T-cell (primary cell): ENCODE results near the gene PRR14. TPM values are rescaled to one million over a fixed set of nuclear protein-coding genes. Genes with fewer than 3 reads are reported as not detected.

Experiments used
- ATAC-seq, 4 experiments: fragments of 200-7000 bp in 3 of 4; fragments of 150-1000 bp in 1 of 4; cut with Tn5 transposase; replicated peaks in 1 of 4; 1 replicate in 3 of 4; 2 replicates in 1 of 4; pipeline ENCODE4 v1.10.0; 2021; ENCODE audit warnings: moderate library complexity in 3 of 4, mild to moderate bottlenecking in 2 of 4, moderate number of reproducible peaks in 1 of 4
- CTCF ChIA-PET, 2 donors: fragments of 300-600 bp; sonication (Branson Sonifier 250); formaldehyde crosslinking; loops; one replicate each; lab custom pipeline; 2022; ENCODE audit warnings: antibody characterized with exemption in 2 of 2; lab: Charles Lee
- POLR2A ChIA-PET, 2 donors: fragments of 300-600 bp; sonication (Branson Sonifier 250); formaldehyde crosslinking; loops; one replicate each; lab custom pipeline; 2022; ENCODE audit warnings: antibody characterized with exemption in 2 of 2; lab: Charles Lee
- DNase-seq, 35 experiments: peaks; one replicate each; pipeline versions ENCODE4 v3.0.0 to v3.0.0-alpha.2; 2013 to 2023
- H3K27ac ChIP-seq: one replicate; pipeline ENCODE4 v1.5.1; 2013; ENCODE audit warnings: low read length
- H3K27me3 ChIP-seq, 2 experiments: replicated peaks in 1 of 2; 1 replicate in 1 of 2; 2 replicates in 1 of 2; pipeline versions ENCODE4 v1.6.1 to v1.7.0; 2013; ENCODE audit warnings: low read length in 1 of 2, mixed read lengths in 1 of 2; ENCODE audit not compliant: control insufficient read depth in 2 of 2, insufficient read depth in 2 of 2; ENCODE audit errors: extremely low read depth in 1 of 2
- H3K36me3 ChIP-seq, 2 donors: 1 replicate in 1 of 2; 2 replicates in 1 of 2; pipeline versions ENCODE4 v1.6.1 to v1.7.0; 2013; ENCODE audit warnings: low read length in 1 of 2; ENCODE audit not compliant: control insufficient read depth in 2 of 2, insufficient read depth in 1 of 2; ENCODE audit errors: extremely low read depth in 1 of 2
- H3K4me1 ChIP-seq, 2 experiments: 1 replicate in 1 of 2; 2 replicates in 1 of 2; pipeline versions ENCODE4 v1.6.1 to v1.7.0; 2013; ENCODE audit warnings: low read length in 2 of 2, mixed read lengths in 1 of 2; ENCODE audit not compliant: insufficient read depth in 2 of 2, control insufficient read depth in 1 of 2; ENCODE audit errors: extremely low read depth in 1 of 2
- H3K4me3 ChIP-seq, 2 donors: 1 replicate in 1 of 2; 2 replicates in 1 of 2; pipeline versions ENCODE4 v1.5.1 to v1.7.0; 2013; ENCODE audit warnings: mild to moderate bottlenecking in 2 of 2, low read length in 1 of 2, moderate library complexity in 1 of 2; ENCODE audit not compliant: control insufficient read depth in 1 of 2; ENCODE audit errors: extremely low read depth in 1 of 2
- H3K9me3 ChIP-seq: 2 replicates; pipeline ENCODE4 v1.7.0; 2013
- H3K27ac Mint-ChIP-seq, 2 donors: one replicate each; pipeline ENCODE4 v1.8.0; 2020 to 2021; ENCODE audit warnings: mild to moderate bottlenecking in 2 of 2, mixed read lengths in 2 of 2
- H3K27me3 Mint-ChIP-seq, 2 donors: one replicate each; pipeline ENCODE4 v1.8.0; 2021 to 2022; ENCODE audit warnings: mixed read lengths in 2 of 2
- H3K36me3 Mint-ChIP-seq: one replicate; pipeline ENCODE4 v1.8.0; 2021; ENCODE audit warnings: mixed read lengths
- H3K4me1 Mint-ChIP-seq, 3 donors: one replicate each; pipeline ENCODE4 v1.8.0; 2020 to 2022; ENCODE audit warnings: mixed read lengths in 3 of 3, mild to moderate bottlenecking in 1 of 3
- H3K4me3 Mint-ChIP-seq, 3 donors: one replicate each; pipeline ENCODE4 v1.8.0; 2020 to 2022; ENCODE audit warnings: mild to moderate bottlenecking in 3 of 3, mixed read lengths in 3 of 3, moderate library complexity in 3 of 3
- H3K9me3 Mint-ChIP-seq, 3 donors: one replicate each; pipeline ENCODE4 v1.8.0; 2020 to 2022; ENCODE audit warnings: mixed read lengths in 3 of 3
- WGBS: methylation state at CpG from one replicate; pipeline ENCODE4 v1.1.5; 2013; ENCODE audit warnings: missing lambda C conversion rate; ENCODE audit not compliant: insufficient coverage; 5-methylcytosine and 5-hydroxymethylcytosine counted together
- total RNA-seq, 35 experiments: library from RNA in 6 of 35; stranded (reverse) in 6 of 35; fragments of 120-200 nt in 1 of 35; gene quantifications; one replicate each; pipeline versions ENCODE4 v1.2.1 to v1.2.4 and lab custom pipeline; 2013 to 2026

Gene PRR14
- total RNA-seq, 5 donors from 2014 or later (not counting 1 experiment from before 2014, with no cell fraction given), result 57.9 to 121 (median 89.6) TPM

DNA sequence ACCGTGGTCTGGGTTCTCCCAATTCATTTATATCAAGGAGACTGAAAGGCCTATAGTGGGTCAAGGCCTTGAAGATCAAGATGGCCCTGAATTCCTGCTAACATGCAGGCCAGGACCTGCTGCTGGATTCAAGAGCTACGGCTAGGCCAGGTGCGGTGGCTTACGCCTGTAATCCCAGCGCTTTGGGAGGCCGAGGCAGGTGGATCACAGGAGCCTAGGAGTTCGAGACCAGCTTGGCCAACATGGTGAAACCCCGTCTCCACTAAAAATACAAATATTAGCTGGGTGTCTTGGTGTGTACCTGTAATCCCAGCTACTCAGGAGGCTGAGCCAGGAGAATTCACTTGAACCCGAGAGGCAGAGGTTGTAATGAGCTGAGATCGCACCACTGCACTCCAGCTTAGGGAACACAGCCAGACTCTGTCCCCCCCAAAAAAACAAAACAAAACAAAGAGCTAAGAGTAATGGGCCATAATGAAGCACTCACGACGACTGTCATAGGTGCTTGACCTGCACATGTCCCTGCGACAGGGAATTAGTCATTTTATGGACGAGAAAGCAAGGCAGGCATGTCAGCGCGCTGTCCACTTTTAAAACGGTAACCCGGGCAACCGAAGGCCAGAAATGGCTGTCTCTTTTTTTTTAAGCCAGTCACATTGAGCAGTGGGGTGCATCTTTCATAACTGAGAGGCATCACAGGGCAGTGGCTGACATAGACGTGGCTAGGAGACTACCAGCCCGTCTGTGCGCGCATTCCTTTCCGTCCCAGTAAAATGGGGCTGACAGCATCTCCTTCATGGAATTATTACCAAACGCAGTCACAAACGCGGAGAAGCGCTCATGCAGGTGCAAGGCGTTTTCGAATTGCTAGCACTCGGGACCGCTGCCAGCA is 6.5 kb downstream of the PRR14 start:
- Mint-ChIP-seq H3K27me3 (no peaks in the 10 kb centered on the region), H3K4me1 (peaks cover 42 to 46% (median 45%) of the 10 kb centered on the region in 3 donors), H3K4me3 (peak overlapping the region; percentile 63 to 98 (median 71)), H3K9me3 (no peaks in the 10 kb centered on the region), H3K36me3 (peaks cover 37% of the 10 kb centered on the region), H3K27ac (peak overlapping the region; percentile 85 to 90)
- Histone ChIP-seq H3K4me1 (peaks cover 20 to 52% of the 10 kb centered on the region in 2 experiments), H3K36me3 (peaks cover 18 to 61% of the 10 kb centered on the region in 2 donors), H3K9me3 (no peaks in the 10 kb centered on the region), H3K27me3 (no peaks in the 10 kb centered on the region), H3K4me3 (peak overlapping the region; percentile 33 to 49), H3K27ac (peak overlapping the region; percentile 88)
- CTCF ChIA-PET, result interaction anchor here in 1 of 2 donors (0.6 kb wide), 1 partner anchor 31 kb away, joined by 5 read pairs; no protein-coding TSS in a partner anchor
- ATAC-seq (no peak), DNase-seq (no peak)
- POLR2A ChIA-PET, result interaction anchor here in 1 of 2 donors (0.6 kb wide), 1 partner anchor 208 kb away, joined by 5 read pairs; no protein-coding TSS in a partner anchor
- WGBS, result 35% methylated on average over 26 of the region's 32 CpGs

DNA sequence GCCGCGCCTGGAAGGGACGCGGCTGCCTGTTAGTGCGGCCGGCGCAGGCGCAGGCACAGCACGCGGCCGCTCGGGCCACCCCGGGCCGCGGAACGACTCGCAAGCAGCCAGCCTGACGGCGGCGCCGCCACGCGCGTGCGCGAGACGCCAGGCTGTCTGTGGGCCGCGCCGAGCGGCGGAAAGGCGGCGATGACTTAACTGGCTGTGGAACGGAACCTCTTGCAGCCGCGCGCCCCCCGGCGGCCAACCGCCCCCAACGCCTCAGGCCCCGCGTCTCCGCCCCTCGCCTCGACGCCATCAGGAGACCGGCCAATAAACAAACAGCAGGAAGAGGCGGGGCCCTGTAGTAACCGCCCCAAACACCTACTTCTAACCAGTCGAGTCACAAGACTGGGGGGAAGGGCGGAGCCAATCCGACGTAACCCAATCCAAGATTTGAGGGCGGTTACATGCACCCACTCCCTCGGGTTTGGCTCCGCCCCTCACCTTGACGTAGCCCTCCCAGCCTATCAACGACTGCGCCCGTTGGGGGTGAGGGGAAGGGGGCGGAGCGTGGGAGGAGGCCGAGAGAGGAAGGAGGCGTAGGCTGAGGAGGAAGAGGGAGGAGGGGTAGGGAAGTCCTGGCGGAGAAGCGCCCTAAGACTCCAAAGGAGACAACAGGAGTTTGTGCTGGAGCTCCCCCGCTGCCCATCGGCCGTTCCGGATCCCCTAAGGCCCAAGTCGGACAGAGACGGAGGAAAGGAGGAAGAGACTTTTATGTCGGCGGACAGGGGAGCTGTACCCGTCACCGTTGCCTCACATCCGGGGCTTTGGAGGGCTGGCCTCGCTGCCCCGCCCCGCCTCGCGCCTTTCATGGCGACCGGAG is 7.3 kb downstream of the PRR14 start, which contains the start of gene FBRS:
TSS of gene FBRS (plus strand) at position 566 of the 865 bp plus-strand sequence. CDS start 1,088 bp downstream, outside the sequence.
- POLR2A ChIA-PET, result interaction anchor here (0.6 to 1.0 kb wide), 5 partner anchors 24 to 1673 kb away, joined by 3 to 4 read pairs (median 3); partner anchors contain the start of gene LAT (in 1 of the 2)
- Histone ChIP-seq H3K9me3 (no peaks in the 10 kb centered on the region), H3K27me3 (no peaks in the 10 kb centered on the region), H3K27ac (peak within 1 kb of the TSS; percentile 99), H3K4me3 (peak within 1 kb of the TSS; percentile 88 to 97), H3K36me3 (peaks cover 23 to 61% of the 10 kb centered on the region in 2 donors), H3K4me1 (peaks cover 20 to 53% of the 10 kb centered on the region in 2 experiments)
- DNase-seq (peak; percentile 99 to 100 (median 100)), ATAC-seq (peak; percentile 72 to 79 (median 73))
- Mint-ChIP-seq H3K27me3 (no peaks in the 10 kb centered on the region), H3K4me1 (peaks cover 43 to 46% (median 46%) of the 10 kb centered on the region in 3 donors), H3K27ac (peak within 1 kb of the TSS; percentile 100), H3K36me3 (peaks cover 37% of the 10 kb centered on the region), H3K9me3 (no peaks in the 10 kb centered on the region), H3K4me3 (peak within 1 kb of the TSS; percentile 91 to 98 (median 95))
- under 1% methylated on average over 67 of the region's 86 CpGs for WGBS
- CTCF ChIA-PET, result interaction anchor here in 1 of 2 donors (0.6 to 2.0 kb wide), 5 partner anchors 8 to 733 kb away, joined by 3 to 16 read pairs (median 4); partner anchors contain the start of genes DCTPP1 and ZNF764

DNA sequence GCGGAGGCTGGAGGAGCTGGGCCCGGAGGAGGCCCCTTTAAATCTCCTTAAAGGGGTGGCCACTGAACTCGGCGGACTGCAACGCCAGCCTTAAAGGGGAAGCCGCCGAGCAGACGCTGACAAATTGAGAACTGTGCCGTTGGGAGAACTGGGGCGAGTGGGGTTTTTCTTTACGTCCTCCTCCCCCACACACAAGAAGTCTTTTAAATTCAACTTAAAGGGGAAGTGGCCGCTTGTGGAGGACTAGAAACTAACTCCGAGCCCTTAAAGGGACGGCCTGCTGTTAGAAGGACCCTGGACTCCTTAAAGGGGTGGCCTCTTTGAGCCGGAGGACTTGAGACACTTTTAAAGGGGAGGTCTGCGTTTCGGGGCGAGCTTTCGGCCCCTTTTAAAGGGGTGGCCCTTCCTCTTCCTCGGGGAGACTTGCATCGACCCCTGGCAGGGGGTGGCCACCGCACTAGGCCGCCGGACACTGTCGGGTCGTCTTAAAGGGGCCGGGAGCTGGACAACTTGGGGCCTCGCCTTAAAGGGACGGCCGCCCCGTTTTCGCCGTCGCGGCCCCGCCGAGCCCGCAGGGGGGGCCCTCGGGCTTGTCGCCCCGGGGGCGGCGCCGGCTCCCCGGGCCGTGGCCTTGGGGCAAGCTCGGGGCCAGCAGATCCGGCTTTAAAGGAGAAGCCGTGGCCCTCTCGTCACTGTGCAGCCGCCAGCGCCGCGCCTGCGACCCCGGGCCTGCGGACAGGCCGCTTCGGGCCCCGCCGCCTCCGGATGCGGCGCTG is 8.2 kb downstream of the PRR14 start:
- H3K4me3 ChIP-seq, result peak overlapping the region; percentile 88 to 97
- Mint-ChIP-seq H3K9me3 (no peaks in the 10 kb centered on the region), H3K4me1 (peaks cover 50 to 54% (median 53%) of the 10 kb centered on the region in 3 donors), H3K27me3 (no peaks in the 10 kb centered on the region), H3K36me3 (peaks cover 44% of the 10 kb centered on the region), H3K27ac (peak overlapping the region; percentile 100), H3K4me3 (peak overlapping the region; percentile 91 to 98 (median 95))
- H3K36me3 ChIP-seq, result peaks cover 21 to 62% of the 10 kb centered on the region in 2 donors
- H3K27ac ChIP-seq, result peak overlapping the region; percentile 99
- H3K9me3 ChIP-seq, result no peaks in the 10 kb centered on the region
- no peaks in the 10 kb centered on the region for H3K27me3 ChIP-seq
- ATAC-seq (peak in 3 of 4 experiments; percentile 15 to 68 (median 17)), DNase-seq (peak in 21 of 35 experiments; percentile 19 to 98 (median 96))
- ChIA-PET POLR2A (interaction anchor here (0.6 to 1.0 kb wide), 6 partner anchors 8 to 1674 kb away, joined by 3 to 4 read pairs (median 3); partner anchors contain the start of genes LAT (in 1 of the 2) and PRR14 (in 1 of the 2)), CTCF (interaction anchor here in 1 of 2 donors (0.6 to 2.0 kb wide), 5 partner anchors 9 to 734 kb away, joined by 3 to 16 read pairs (median 4); partner anchors contain the start of genes DCTPP1 and ZNF764)
- 0% methylated on average over 50 of the region's 64 CpGs for WGBS
- peaks cover 22 to 60% of the 10 kb centered on the region in 2 experiments for H3K4me1 ChIP-seq

DNA sequence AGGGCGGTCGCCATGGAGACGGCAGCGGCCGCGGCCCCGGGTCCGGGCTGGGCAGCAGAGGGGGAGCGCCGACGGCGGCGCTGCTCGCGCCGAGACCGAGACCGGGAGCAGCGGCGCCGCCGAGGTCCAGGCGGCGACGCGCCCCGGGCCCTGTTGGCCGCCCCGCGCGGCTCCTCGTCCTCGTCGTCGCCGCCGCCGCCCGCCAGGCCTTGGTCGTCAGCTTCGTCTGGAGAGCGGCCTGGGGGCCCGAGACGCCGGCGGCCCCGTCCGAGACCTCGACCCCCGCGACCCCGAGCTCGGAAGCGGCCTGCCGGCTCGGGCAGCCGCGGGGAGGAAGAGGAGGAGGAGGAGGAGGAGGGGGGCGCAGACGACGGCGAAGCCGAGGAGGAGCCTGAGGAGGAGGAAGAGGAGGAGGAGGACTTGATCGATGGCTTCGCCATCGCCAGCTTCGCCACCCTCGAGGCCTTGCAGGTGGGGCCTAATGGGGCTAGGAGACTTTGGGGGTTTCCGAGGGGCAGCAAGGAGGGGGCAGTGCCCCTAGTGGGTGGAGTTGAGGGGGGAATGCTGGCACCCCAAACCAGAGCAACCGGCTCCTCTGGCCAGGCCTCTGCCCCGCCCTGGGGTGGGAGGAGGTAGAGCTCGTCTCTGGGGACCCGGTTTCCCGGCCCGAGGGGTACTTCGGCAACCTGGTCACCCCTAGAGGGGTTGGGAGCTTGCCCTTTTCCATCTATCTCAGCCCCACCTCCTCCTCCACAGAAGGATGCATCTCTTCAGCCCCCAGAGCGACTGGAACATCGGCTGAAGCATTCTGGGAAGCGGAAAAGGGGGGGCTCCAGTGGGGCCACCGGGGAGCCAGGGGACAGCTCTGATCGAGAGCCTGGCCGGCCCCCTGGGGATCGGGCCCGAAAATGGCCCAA is 9.0 kb downstream of the PRR14 start:
- Histone ChIP-seq H3K4me3 (peak overlapping the region; percentile 88 to 97), H3K27ac (peak overlapping the region; percentile 99), H3K4me1 (peaks cover 22 to 67% of the 10 kb centered on the region in 2 experiments), H3K27me3 (no peaks in the 10 kb centered on the region), H3K36me3 (peaks cover 17 to 60% of the 10 kb centered on the region in 2 donors), H3K9me3 (no peaks in the 10 kb centered on the region)
- DNase-seq (peak in 33 of 35 experiments; percentile 14 to 72 (median 44)), ATAC-seq (no peak)
- Mint-ChIP-seq H3K4me3 (peak overlapping the region; percentile 78 to 94 (median 91)), H3K27me3 (no peaks in the 10 kb centered on the region), H3K9me3 (no peaks in the 10 kb centered on the region), H3K4me1 (peaks cover 50 to 54% (median 53%) of the 10 kb centered on the region in 3 donors), H3K27ac (peak overlapping the region; percentile 88 to 96), H3K36me3 (peaks cover 46% of the 10 kb centered on the region)
- ChIA-PET POLR2A (no interaction called here), CTCF (interaction anchor here (0.5 to 2.0 kb wide), 6 partner anchors 9 to 325 kb away, joined by 3 to 16 read pairs (median 4); partner anchors contain the start of genes PRR14 (in 1 of the 2) and ZNF764 (in 1 of the 2))
- WGBS, result under 1% methylated on average over 68 of the region's 84 CpGs
